H9 (cell line): ENCODE results near the gene CBLN3. TPM values are rescaled to one million over a fixed set of nuclear protein-coding genes. Genes with fewer than 3 reads are reported as not detected.

Source experiments
- DNase-seq: peaks from one replicate; pipeline ENCODE4 v3.0.0-alpha.2; 2017
- H2AFZ ChIP-seq: one replicate; pipeline ENCODE4 v1.6.1; 2013; ENCODE audit warnings: mild to moderate bottlenecking, low read length, control low read depth, moderate library complexity
- H2AK5ac ChIP-seq: 2 replicates; pipeline ENCODE4 v1.6.1; 2013; ENCODE audit warnings: low read length, control low read depth, mixed read lengths; ENCODE audit not compliant: insufficient read length
- H2BK120ac ChIP-seq: one replicate; pipeline ENCODE4 v1.6.1; 2013; ENCODE audit warnings: low read depth, mild to moderate bottlenecking, low read length, control low read depth, inconsistent platforms; ENCODE audit not compliant: poor library complexity, severe bottlenecking
- H2BK12ac ChIP-seq: 2 replicates; pipeline ENCODE4 v1.6.1; 2013; ENCODE audit warnings: low read length, control low read depth, mixed read lengths, low read depth; ENCODE audit not compliant: insufficient read length
- H2BK15ac ChIP-seq: 2 replicates; pipeline ENCODE4 v1.6.1; 2013; ENCODE audit warnings: low read depth, low read length, control low read depth
- H2BK20ac ChIP-seq: one replicate; pipeline ENCODE4 v1.6.1; 2013; ENCODE audit warnings: low read depth, mild to moderate bottlenecking, low read length, control low read depth, inconsistent platforms; ENCODE audit not compliant: poor library complexity, severe bottlenecking
- H2BK5ac ChIP-seq: 2 replicates; pipeline ENCODE4 v1.6.1; 2013; ENCODE audit warnings: low read length, control low read depth, mixed read lengths; ENCODE audit not compliant: insufficient read length
- H3K14ac ChIP-seq: 2 replicates; pipeline ENCODE4 v1.6.1; 2013; ENCODE audit warnings: low read length, control low read depth; ENCODE audit not compliant: insufficient read depth
- H3K18ac ChIP-seq: 2 replicates; pipeline ENCODE4 v1.6.1; 2013; ENCODE audit warnings: low read depth, mild to moderate bottlenecking, mixed read lengths, low read length, control low read depth; ENCODE audit not compliant: insufficient read length
- H3K23ac ChIP-seq: 2 replicates; pipeline ENCODE4 v1.6.1; 2013; ENCODE audit warnings: low read length, control low read depth, mixed read lengths, low read depth; ENCODE audit not compliant: insufficient read length
- H3K23me2 ChIP-seq: 2 replicates; pipeline ENCODE4 v1.6.1; 2013; ENCODE audit warnings: low read depth, mild to moderate bottlenecking, mixed read lengths, low read length, control low read depth; ENCODE audit not compliant: insufficient read length, poor library complexity, severe bottlenecking
- H3K27ac ChIP-seq: 2 replicates; pipeline ENCODE4 v1.5.1; 2013; ENCODE audit warnings: low read length, control low read depth, mixed read lengths, low read depth; ENCODE audit not compliant: insufficient read length
- H3K27me3 ChIP-seq: 2 replicates; pipeline ENCODE4 v1.6.1; 2013; ENCODE audit warnings: low read length, control low read depth, inconsistent platforms; ENCODE audit not compliant: insufficient read depth
- H3K4ac ChIP-seq: 2 replicates; pipeline ENCODE4 v1.6.1; 2013; ENCODE audit warnings: low read depth, mild to moderate bottlenecking, control low read depth, inconsistent platforms, low read length, moderate library complexity
- H3K4me1 ChIP-seq: 2 replicates; pipeline ENCODE4 v1.6.1; 2013; ENCODE audit warnings: low read length, control low read depth, inconsistent platforms; ENCODE audit not compliant: insufficient read depth
- H3K4me2 ChIP-seq: 2 replicates; pipeline ENCODE4 v1.6.1; 2013; ENCODE audit warnings: low read length, control low read depth, mixed read lengths; ENCODE audit not compliant: insufficient read length, insufficient read depth
- H3K56ac ChIP-seq: 2 replicates; pipeline ENCODE4 v1.6.1; 2013; ENCODE audit warnings: low read depth, mild to moderate bottlenecking, mixed read lengths, low read length, control low read depth; ENCODE audit not compliant: insufficient read length
- H3K79me1 ChIP-seq: 2 replicates; pipeline ENCODE4 v1.6.1; 2013; ENCODE audit warnings: low read depth, mild to moderate bottlenecking, moderate library complexity, low read length, control low read depth, inconsistent platforms; ENCODE audit not compliant: insufficient read depth, poor library complexity, severe bottlenecking
- H3K79me2 ChIP-seq: 2 replicates; pipeline ENCODE4 v1.6.1; 2013; ENCODE audit warnings: low read length, control low read depth, inconsistent platforms; ENCODE audit not compliant: insufficient read depth
- H3K9ac ChIP-seq: 2 replicates; pipeline ENCODE4 v1.6.1; 2013; ENCODE audit warnings: low read length, control low read depth, mixed read lengths; ENCODE audit not compliant: insufficient read length; ENCODE audit errors: extremely low read depth
- H3K9me3 ChIP-seq: one replicate; pipeline ENCODE4 v1.6.1; 2013; ENCODE audit warnings: low read depth, low read length, inconsistent platforms; ENCODE audit not compliant: control insufficient read depth
- H3T11ph ChIP-seq: one replicate; pipeline ENCODE4 v1.6.1; 2013; ENCODE audit warnings: mild to moderate bottlenecking, low read length, control low read depth, inconsistent platforms
- H4K20me1 ChIP-seq: one replicate; pipeline ENCODE4 v1.6.1; 2013; ENCODE audit not compliant: control insufficient read depth, insufficient read length, insufficient read depth
- H4K5ac ChIP-seq: 2 replicates; pipeline ENCODE4 v1.6.1; 2013; ENCODE audit warnings: low read depth, mild to moderate bottlenecking, mixed read lengths, low read length, control low read depth; ENCODE audit not compliant: insufficient read length
- H4K8ac ChIP-seq: replicated peaks from 2 replicates; pipeline ENCODE4 v1.6.1; 2013; ENCODE audit warnings: low read length, control low read depth, mixed read lengths, low read depth; ENCODE audit not compliant: insufficient read length
- H4K91ac ChIP-seq: 2 replicates; pipeline ENCODE4 v1.6.1; 2013; ENCODE audit warnings: low read depth, mild to moderate bottlenecking, moderate library complexity, mixed read lengths, low read length, control low read depth; ENCODE audit not compliant: insufficient read length
- H3K27ac Mint-ChIP-seq, 3 experiments: 2 replicates in 2 of 3; 3 replicates in 1 of 3; pipeline ENCODE4 v1.8.0; 2020 to 2021; ENCODE audit warnings: mixed read lengths in 3 of 3, mild to moderate bottlenecking in 1 of 3, moderate library complexity in 1 of 3
- H3K27me3 Mint-ChIP-seq: 2 replicates; pipeline ENCODE4 v1.8.0; 2021; ENCODE audit warnings: low read depth, mild to moderate bottlenecking, moderate library complexity, mixed read lengths
- H3K36me3 Mint-ChIP-seq, 3 experiments: 2 replicates in 2 of 3; 3 replicates in 1 of 3; pipeline ENCODE4 v1.8.0; 2020 to 2021; ENCODE audit warnings: low read depth in 3 of 3, mixed read lengths in 3 of 3; ENCODE audit not compliant: insufficient read depth in 1 of 3
- H3K4me1 Mint-ChIP-seq, 2 experiments: 2 replicates each; pipeline ENCODE4 v1.8.0; 2020; ENCODE audit warnings: mixed read lengths in 2 of 2
- H3K4me3 Mint-ChIP-seq, 2 experiments: 2 replicates in 1 of 2; 3 replicates in 1 of 2; pipeline ENCODE4 v1.8.0; 2020 to 2021; ENCODE audit warnings: mild to moderate bottlenecking in 2 of 2, mixed read lengths in 2 of 2, moderate library complexity in 1 of 2
- H3K9me3 Mint-ChIP-seq, 2 experiments: 2 replicates in 1 of 2; 3 replicates in 1 of 2; pipeline ENCODE4 v1.8.0; 2020; ENCODE audit warnings: mild to moderate bottlenecking in 2 of 2, mixed read lengths in 2 of 2, moderate library complexity in 1 of 2
- WGBS: extraction: QIAGEN DNeasy Blood & Tissue Kit; methylation state at CpG from one replicate; pipeline ENCODE4 v1.1.7; 2013; ENCODE audit warnings: missing lambda C conversion rate, low lambda C conversion rate, mixed read lengths; ENCODE audit not compliant: insufficient read length; ENCODE audit errors: extremely low coverage; 5-methylcytosine and 5-hydroxymethylcytosine counted together
- total RNA-seq: library from RNA; stranded (reverse); gene quantifications from 2 replicates; pipeline ENCODE4 v1.2.1, GENCODE V29; 2021
- TF ChIP-seq, protein P1 (sequence below): fragments of 200-600 bp; sonication (generic); conservative IDR thresholded peaks from 3 replicates; pipeline ENCODE4 v1.8.0; 2021; ENCODE audit warnings: antibody characterized with exemption, mild to moderate bottlenecking

CBLN3 gene
- total RNA-seq, 1 experiment from 2014 or later = 0.39 TPM

GRCh38 chr14:24399999-24400718 lies 29.3 kb downstream of the CBLN3 start:
- Histone ChIP-seq H3K18ac (no peak overlapping the region), H3K79me1 (no peaks in the 10 kb centered on the region), H3K56ac (no peak overlapping the region), H4K5ac (no peak overlapping the region), H2AK5ac (no peak overlapping the region), H2BK5ac (no peak overlapping the region), H2BK12ac (no peak overlapping the region), H2BK120ac (no peak overlapping the region), H3K23ac (no peak overlapping the region), H3K9ac (no peak overlapping the region), H4K91ac (no peak overlapping the region), H3K23me2 (peaks cover 5% of the 10 kb centered on the region), H3K14ac (no peak overlapping the region), H3K9me3 (no peaks in the 10 kb centered on the region), H3K27me3 (no peaks in the 10 kb centered on the region), H3K4ac (no peak overlapping the region), H4K8ac (no peak overlapping the region), H2BK15ac (no peak overlapping the region), H3K27ac (no peak overlapping the region), H3K79me2 (no peaks in the 10 kb centered on the region), H3K4me1 (no peaks in the 10 kb centered on the region; the same call in 1 of the 2 replicates), H2BK20ac (no peak overlapping the region), H3K4me2 (peak overlapping the region; percentile 65), H4K20me1 (no peaks in the 10 kb centered on the region), H2AFZ (no peak overlapping the region), H3T11ph (no peak overlapping the region)
- no peak for DNase-seq
- peak overlapping the region; percentile 79 to 89 for H3K4me3 Mint-ChIP-seq
- peaks cover 61 to 66% of the 10 kb centered on the region in 2 experiments for H3K4me1 Mint-ChIP-seq
- H3K27me3 Mint-ChIP-seq = peaks cover 17% of the 10 kb centered on the region
- 0 out of 7 replicates have a peak, but pooled peaks cover 0 to 5% (median 0%) of the 10 kb centered on the region in 3 experiments for H3K36me3 Mint-ChIP-seq
- H3K9me3 Mint-ChIP-seq = no peaks in the 10 kb centered on the region
- TF ChIP-seq, protein P1, sequence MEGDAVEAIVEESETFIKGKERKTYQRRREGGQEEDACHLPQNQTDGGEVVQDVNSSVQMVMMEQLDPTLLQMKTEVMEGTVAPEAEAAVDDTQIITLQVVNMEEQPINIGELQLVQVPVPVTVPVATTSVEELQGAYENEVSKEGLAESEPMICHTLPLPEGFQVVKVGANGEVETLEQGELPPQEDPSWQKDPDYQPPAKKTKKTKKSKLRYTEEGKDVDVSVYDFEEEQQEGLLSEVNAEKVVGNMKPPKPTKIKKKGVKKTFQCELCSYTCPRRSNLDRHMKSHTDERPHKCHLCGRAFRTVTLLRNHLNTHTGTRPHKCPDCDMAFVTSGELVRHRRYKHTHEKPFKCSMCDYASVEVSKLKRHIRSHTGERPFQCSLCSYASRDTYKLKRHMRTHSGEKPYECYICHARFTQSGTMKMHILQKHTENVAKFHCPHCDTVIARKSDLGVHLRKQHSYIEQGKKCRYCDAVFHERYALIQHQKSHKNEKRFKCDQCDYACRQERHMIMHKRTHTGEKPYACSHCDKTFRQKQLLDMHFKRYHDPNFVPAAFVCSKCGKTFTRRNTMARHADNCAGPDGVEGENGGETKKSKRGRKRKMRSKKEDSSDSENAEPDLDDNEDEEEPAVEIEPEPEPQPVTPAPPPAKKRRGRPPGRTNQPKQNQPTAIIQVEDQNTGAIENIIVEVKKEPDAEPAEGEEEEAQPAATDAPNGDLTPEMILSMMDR = no peak
- WGBS = no CpG with 5 or more reads among the region's 4 CpGs
- no peak overlapping the region for H3K27ac Mint-ChIP-seq
